Activated naive CD4-positive, alpha-beta T cell treated with anti-CD3 and anti-CD28 coated beads for 36 hours (primary cell): ENCODE results near the gene OR8A1. TPM values are rescaled to one million over a fixed set of nuclear protein-coding genes. Genes with fewer than 3 reads are reported as not detected.

Experiments
- CTCF ChIA-PET: fragments of 350-600 bp; sonication (Branson Sonifier 250); formaldehyde crosslinking; loops from one replicate; lab custom pipeline; 2021; ENCODE audit warnings: antibody characterized with exemption; lab: Charles Lee
- DNase-seq: peaks from one replicate; pipeline ENCODE4 v3.0.0-alpha.2; 2020
- H3K27ac Mint-ChIP-seq: one replicate; pipeline ENCODE4 v1.8.0; 2021; ENCODE audit warnings: mild to moderate bottlenecking, mixed read lengths
- H3K27me3 Mint-ChIP-seq: one replicate; pipeline ENCODE4 v1.8.0; 2021; ENCODE audit warnings: low read depth, mixed read lengths
- H3K36me3 Mint-ChIP-seq: one replicate; pipeline ENCODE4 v1.8.0; 2021; ENCODE audit warnings: low read depth, mixed read lengths
- H3K4me1 Mint-ChIP-seq: one replicate; pipeline ENCODE4 v1.8.0; 2021; ENCODE audit warnings: low read depth, mixed read lengths
- H3K4me3 Mint-ChIP-seq: one replicate; pipeline ENCODE4 v1.8.0; 2021; ENCODE audit warnings: mild to moderate bottlenecking, moderate library complexity, mixed read lengths
- H3K9me3 Mint-ChIP-seq: one replicate; pipeline ENCODE4 v1.8.0; 2021; ENCODE audit warnings: mixed read lengths
- intact Hi-C: fragments of 100-400 bp; cut with micrococcal nuclease; formaldehyde crosslinking; loops from one replicate; pipeline ENCODE4 v1.15.1; 2023
- total RNA-seq, 2 experiments: library from RNA; stranded (reverse); gene quantifications; one replicate each; pipeline ENCODE4 v1.2.3, GENCODE V29; 2021

The OR8A1 gene
- not detected for total RNA-seq

GRCh38 chr11:124569697-124570096, at the start of gene OR8A1:
TSS of gene OR8A1 (plus strand) at chr11:124569997. CDS start at chr11:124570120, 123 bp downstream.
- CTCF ChIA-PET: no interaction called here
- H3K4me3 Mint-ChIP-seq: no peak within 1 kb of the TSS
- no peaks in the 10 kb centered on the region for H3K9me3 Mint-ChIP-seq
- no peak for DNase-seq
- intact Hi-C loops: no loop called here
- H3K4me1 Mint-ChIP-seq: no peaks in the 10 kb centered on the region
- H3K27ac Mint-ChIP-seq: no peak within 1 kb of the TSS
- H3K36me3 Mint-ChIP-seq: no peaks in the 10 kb centered on the region
- peaks cover 17% of the 10 kb centered on the region for H3K27me3 Mint-ChIP-seq

- intact Hi-C loops: no loop called here
- Mint-ChIP-seq H3K4me1 (no peaks in the 10 kb centered on the region), H3K36me3 (no peaks in the 10 kb centered on the region), H3K4me3 (no peak overlapping the region), H3K9me3 (no peaks in the 10 kb centered on the region), H3K27me3 (peaks cover 6% of the 10 kb centered on the region), H3K27ac (no peak overlapping the region)
- DNase-seq: no peak
- CTCF ChIA-PET: no interaction called here
Measured at GRCh38 chr11:124520550-124520854, 49.3 kb upstream of the OR8A1 start.

GRCh38 chr11:124533626-124534025, 36.2 kb upstream of the OR8A1 start:
- intact Hi-C loops: no loop called here
- H3K27me3 Mint-ChIP-seq: peaks cover 31% of the 10 kb centered on the region
- no peaks in the 10 kb centered on the region for H3K4me1 Mint-ChIP-seq
- CTCF ChIA-PET: no interaction called here
- H3K27ac Mint-ChIP-seq: no peak overlapping the region
- no peak overlapping the region for H3K4me3 Mint-ChIP-seq
- no peak for DNase-seq
- no peaks in the 10 kb centered on the region for H3K36me3 Mint-ChIP-seq
- H3K9me3 Mint-ChIP-seq: peaks cover 4% of the 10 kb centered on the region

- CTCF ChIA-PET: no interaction called here
- H3K4me1 Mint-ChIP-seq: no peaks in the 10 kb centered on the region
- intact Hi-C loops: no loop called here
- H3K36me3 Mint-ChIP-seq: no peaks in the 10 kb centered on the region
- no peak overlapping the region for H3K4me3 Mint-ChIP-seq
- peaks cover 2% of the 10 kb centered on the region for H3K9me3 Mint-ChIP-seq
- H3K27me3 Mint-ChIP-seq: peaks cover 27% of the 10 kb centered on the region
- H3K27ac Mint-ChIP-seq: no peak overlapping the region
- no peak for DNase-seq
Measured at GRCh38 chr11:124534051-124534450, 35.7 kb upstream of the OR8A1 start.

GRCh38 chr11:124535552-124536232, 34.1 kb upstream of the OR8A1 start:
- DNase-seq: no peak
- no peaks in the 10 kb centered on the region for H3K36me3 Mint-ChIP-seq
- H3K9me3 Mint-ChIP-seq: no peaks in the 10 kb centered on the region
- intact Hi-C loops: no loop called here
- H3K27me3 Mint-ChIP-seq: peaks cover 25% of the 10 kb centered on the region
- no peak overlapping the region for H3K4me3 Mint-ChIP-seq
- CTCF ChIA-PET: no interaction called here
- H3K4me1 Mint-ChIP-seq: no peaks in the 10 kb centered on the region
- H3K27ac Mint-ChIP-seq: no peak overlapping the region

GRCh38 chr11:124536520-124536919, 33.3 kb upstream of the OR8A1 start:
- CTCF ChIA-PET: no interaction called here
- H3K9me3 Mint-ChIP-seq: no peaks in the 10 kb centered on the region
- no peak overlapping the region for H3K4me3 Mint-ChIP-seq
- H3K27ac Mint-ChIP-seq: no peak overlapping the region
- H3K27me3 Mint-ChIP-seq: peaks cover 23% of the 10 kb centered on the region
- no peak for DNase-seq
- intact Hi-C loops: no loop called here
- no peaks in the 10 kb centered on the region for H3K36me3 Mint-ChIP-seq
- no peaks in the 10 kb centered on the region for H3K4me1 Mint-ChIP-seq

GRCh38 chr11:124538019-124538418, 31.8 kb upstream of the OR8A1 start:
- Mint-ChIP-seq H3K27ac (no peak overlapping the region), H3K4me3 (no peak overlapping the region), H3K36me3 (no peaks in the 10 kb centered on the region), H3K9me3 (no peaks in the 10 kb centered on the region), H3K27me3 (peaks cover 27% of the 10 kb centered on the region), H3K4me1 (no peaks in the 10 kb centered on the region)
- no peak for DNase-seq
- intact Hi-C loops: no loop called here
- CTCF ChIA-PET: no interaction called here

- Mint-ChIP-seq H3K27ac (no peak overlapping the region), H3K9me3 (no peaks in the 10 kb centered on the region), H3K36me3 (no peaks in the 10 kb centered on the region), H3K4me1 (no peaks in the 10 kb centered on the region), H3K27me3 (peaks cover 20% of the 10 kb centered on the region), H3K4me3 (no peak overlapping the region)
- CTCF ChIA-PET: no interaction called here
- DNase-seq: no peak
- intact Hi-C loops: no loop called here
Measured at GRCh38 chr11:124541204-124541603, 28.6 kb upstream of the OR8A1 start.

- H3K27ac Mint-ChIP-seq: no peak overlapping the region
- H3K36me3 Mint-ChIP-seq: no peaks in the 10 kb centered on the region
- no peaks in the 10 kb centered on the region for H3K9me3 Mint-ChIP-seq
- CTCF ChIA-PET: no interaction called here
- H3K4me1 Mint-ChIP-seq: no peaks in the 10 kb centered on the region
- H3K4me3 Mint-ChIP-seq: no peak overlapping the region
- DNase-seq: no peak
- intact Hi-C loops: no loop called here
- peaks cover 11% of the 10 kb centered on the region for H3K27me3 Mint-ChIP-seq
Measured at GRCh38 chr11:124543145-124543544, 26.7 kb upstream of the OR8A1 start.

- Mint-ChIP-seq H3K27me3 (peaks cover 10% of the 10 kb centered on the region), H3K9me3 (no peaks in the 10 kb centered on the region), H3K36me3 (no peaks in the 10 kb centered on the region), H3K27ac (no peak within 1 kb of the TSS), H3K4me3 (no peak within 1 kb of the TSS), H3K4me1 (no peaks in the 10 kb centered on the region)
- intact Hi-C loops: no loop called here
- CTCF ChIA-PET: no interaction called here
- DNase-seq: no peak
Measured at GRCh38 chr11:124543554-124543953, 26.2 kb upstream of the OR8A1 start, which contains the start of gene OR8B12. TSS of gene OR8B12 (minus strand) at chr11:124543654. CDS start at chr11:124543654, 0 bp downstream.

GRCh38 chr11:124551189-124551588, 18.6 kb upstream of the OR8A1 start:
- intact Hi-C loops: no loop called here
- no peaks in the 10 kb centered on the region for H3K9me3 Mint-ChIP-seq
- no peaks in the 10 kb centered on the region for H3K36me3 Mint-ChIP-seq
- peaks cover 8% of the 10 kb centered on the region for H3K27me3 Mint-ChIP-seq
- H3K4me3 Mint-ChIP-seq: no peak overlapping the region
- H3K27ac Mint-ChIP-seq: no peak overlapping the region
- H3K4me1 Mint-ChIP-seq: no peaks in the 10 kb centered on the region
- CTCF ChIA-PET: no interaction called here
- DNase-seq: no peak

GRCh38 chr11:124551987-124552386, 17.8 kb upstream of the OR8A1 start:
- H3K27ac Mint-ChIP-seq: peak overlapping the region; percentile 38
- CTCF ChIA-PET: no interaction called here
- H3K27me3 Mint-ChIP-seq: peaks cover 12% of the 10 kb centered on the region
- H3K4me1 Mint-ChIP-seq: no peaks in the 10 kb centered on the region
- H3K4me3 Mint-ChIP-seq: no peak overlapping the region
- DNase-seq: no peak
- no peaks in the 10 kb centered on the region for H3K36me3 Mint-ChIP-seq
- intact Hi-C loops: no loop called here
- no peaks in the 10 kb centered on the region for H3K9me3 Mint-ChIP-seq

- Mint-ChIP-seq H3K36me3 (no peaks in the 10 kb centered on the region), H3K27ac (no peak overlapping the region), H3K4me3 (no peak overlapping the region), H3K4me1 (no peaks in the 10 kb centered on the region), H3K9me3 (no peaks in the 10 kb centered on the region), H3K27me3 (peaks cover 7% of the 10 kb centered on the region)
- no peak for DNase-seq
- CTCF ChIA-PET: no interaction called here
- intact Hi-C loops: no loop called here
Measured at GRCh38 chr11:124556828-124557227, 13.0 kb upstream of the OR8A1 start.
